ENCODE measurements around the gene DLL4.

The DLL4 gene

GRCh38 chr15:40906991-40907802 is 21.9 kb upstream of the DLL4 start:
- peak; percentile 69 for DNase-seq

GRCh38 chr15:40908095-40908494 is 21.0 kb upstream of the DLL4 start:
- no peak for DNase-seq

- no peak for DNase-seq
These were observed 19.2 kb upstream of the DLL4 start for GRCh38 chr15:40909662-40910630.

DNA sequence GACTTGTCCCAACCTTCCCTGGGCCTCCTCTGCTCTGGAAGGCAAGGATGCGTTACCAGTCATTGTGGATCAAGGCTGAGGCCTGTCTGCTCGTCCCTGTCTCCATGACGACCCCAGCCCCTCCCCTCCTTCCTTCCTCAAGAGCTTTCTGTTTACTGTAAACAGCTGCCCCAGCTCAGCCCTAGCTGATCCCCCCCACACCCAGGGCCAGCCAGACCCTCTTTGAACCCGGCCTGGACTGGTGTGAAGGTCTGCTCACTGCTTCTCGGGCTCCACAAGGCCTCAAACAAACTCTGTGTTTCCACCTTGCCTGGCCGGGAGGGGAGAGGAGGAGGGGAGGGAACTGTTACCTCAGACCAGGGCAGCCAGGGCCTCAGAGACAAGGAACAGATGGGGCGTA is 18.0 kb upstream of the DLL4 start:
- no peak for DNase-seq

DNA sequence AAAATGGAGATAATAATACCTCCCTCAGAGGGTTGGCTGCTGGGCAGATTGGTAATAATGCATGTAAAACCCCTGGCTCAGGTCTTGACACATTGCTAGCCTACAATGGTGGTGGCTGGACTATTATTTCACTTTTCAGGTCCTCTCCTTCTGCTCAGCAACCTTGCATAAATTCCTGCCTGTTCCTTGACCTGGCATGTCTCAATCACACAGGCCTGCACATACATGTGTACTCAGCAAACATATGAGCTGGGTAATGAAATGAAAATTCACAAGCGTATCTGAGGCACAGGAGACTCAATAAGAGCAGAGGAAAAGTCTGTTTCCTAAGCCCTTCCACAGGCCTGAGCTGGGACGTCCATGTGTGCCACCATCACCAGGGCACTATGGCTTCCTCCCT is 17.4 kb upstream of the DLL4 start:
- DNase-seq: no peak

DNA sequence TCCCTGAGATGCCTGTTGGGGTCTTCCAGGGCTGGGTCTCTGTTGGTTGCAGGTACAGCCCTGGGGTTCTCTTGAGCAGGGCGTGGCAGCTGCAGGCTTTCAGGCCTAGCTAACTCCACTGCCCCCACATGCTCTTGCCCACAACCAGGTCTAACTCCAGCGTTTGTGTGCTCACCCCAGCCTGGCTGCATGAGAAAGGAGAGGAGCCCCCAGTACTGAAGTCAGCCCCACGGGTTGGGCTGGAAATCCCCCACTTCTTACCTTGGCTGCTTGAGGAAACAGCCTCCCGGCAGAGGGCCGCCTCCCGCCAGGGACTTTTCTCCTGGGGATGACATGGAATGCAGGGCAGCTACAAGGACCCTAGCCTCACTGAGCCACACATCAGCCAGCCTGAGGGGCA is 16.7 kb upstream of the DLL4 start:
- no peak for DNase-seq

DNA sequence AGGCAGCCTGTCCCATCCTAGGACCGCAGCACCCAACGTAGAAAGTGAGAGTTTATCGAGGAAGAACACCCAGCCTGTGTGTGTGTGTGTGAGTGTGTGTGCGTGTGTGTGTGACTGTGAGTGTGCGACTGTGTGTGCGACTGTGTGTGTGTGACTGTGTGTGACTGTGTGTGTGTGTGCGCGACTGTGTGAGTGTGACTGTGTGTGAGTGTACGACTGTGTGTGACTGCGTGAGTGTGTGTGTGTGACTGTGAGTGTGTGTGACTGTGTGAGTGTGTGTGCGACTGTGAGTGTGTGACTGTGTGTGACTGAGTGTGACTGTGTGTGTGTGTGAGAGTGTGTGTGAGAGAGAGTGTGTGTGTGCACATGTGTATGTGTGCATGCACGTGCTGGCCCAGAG is 15.1 kb upstream of the DLL4 start:
- DNase-seq: no peak

GRCh38 chr15:40914486-40914885 is 14.7 kb upstream of the DLL4 start:
- DNase-seq: no peak

- no peak for DNase-seq
These were observed 14.0 kb upstream of the DLL4 start for GRCh38 chr15:40915116-40915661.

DNA sequence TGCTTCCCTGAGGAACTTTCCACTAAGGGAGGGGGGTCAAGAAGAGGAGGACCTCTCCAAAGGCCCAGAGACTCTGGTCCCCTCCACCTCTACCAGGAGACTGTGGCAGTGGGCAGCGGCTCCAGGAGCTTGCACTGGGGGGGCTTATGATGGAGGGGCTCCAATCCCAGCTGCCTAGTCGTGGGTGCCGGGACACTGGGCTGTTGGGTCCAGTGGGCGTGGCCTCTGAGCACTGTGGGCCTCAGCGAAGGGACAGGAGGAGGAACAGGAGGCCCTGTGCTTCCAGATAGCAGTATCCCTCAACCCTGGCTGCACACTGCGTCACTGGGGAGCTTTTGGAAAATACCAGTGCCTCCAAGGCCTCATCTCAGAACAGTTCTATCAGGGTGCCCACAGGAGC is 13.5 kb upstream of the DLL4 start:
- DNase-seq: no peak

DNA sequence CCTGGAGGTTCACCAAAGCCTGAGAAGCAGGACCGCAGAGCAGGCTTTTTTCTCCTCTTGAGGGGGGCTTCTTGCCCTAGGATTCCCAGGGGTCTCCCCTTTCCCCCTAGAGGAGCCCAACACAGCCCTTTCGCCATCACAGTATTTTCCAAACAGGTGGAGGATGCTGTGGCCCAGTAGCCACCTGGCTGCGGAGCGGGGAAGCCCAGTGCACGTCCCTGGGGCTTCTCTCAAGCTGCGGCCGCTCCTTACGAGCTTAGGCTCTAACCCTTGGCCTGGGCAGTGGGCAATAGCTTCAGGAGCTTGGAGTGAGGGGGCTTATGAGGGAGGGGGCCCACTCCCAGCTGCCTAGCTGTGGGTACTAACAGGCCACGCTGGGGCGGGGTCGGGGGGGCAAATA is 11.6 kb upstream of the DLL4 start:
- DNase-seq: no peak

GRCh38 chr15:40918146-40918798 is 10.9 kb upstream of the DLL4 start:
- DNase-seq: no peak

GRCh38 chr15:40918799-40919392 is 10.2 kb upstream of the DLL4 start:
- no peak for DNase-seq

GRCh38 chr15:40921949-40922607 is 7.1 kb upstream of the DLL4 start:
- no peak for DNase-seq

- no peak for DNase-seq
These were observed 6.5 kb upstream of the DLL4 start for GRCh38 chr15:40922608-40923005.

- DNase-seq: no peak
These were observed 5.6 kb upstream of the DLL4 start for GRCh38 chr15:40923551-40923950.

GRCh38 chr15:40925495-40925862 is 3.7 kb upstream of the DLL4 start:
- no peak for DNase-seq

- peak; percentile 84 for DNase-seq
These were observed 3.1 kb upstream of the DLL4 start for GRCh38 chr15:40925863-40926658.

GRCh38 chr15:40926659-40927494 is 2.3 kb upstream of the DLL4 start:
- DNase-seq: no peak

GRCh38 chr15:40927495-40927872 is 1.7 kb upstream of the DLL4 start:
- no peak for DNase-seq
